WTC11 (cell line): ENCODE results near the gene CTNNBIP1.

Source experiments
- CREM ChIP-seq: sonication (generic); formaldehyde crosslinking; IDR thresholded peaks from 2 replicates; pipeline ENCODE4 v1.8.1; 2022; ENCODE audit warnings: mild to moderate bottlenecking, missing genetic modification reagents, moderate library complexity
- ZNF423 ChIP-seq: fragments of 250-450 bp; sonication (Bioruptor Pico); IDR thresholded peaks from 2 replicates; pipeline ENCODE4 v2.1.2; 2022; ENCODE audit warnings: mild to moderate bottlenecking, moderate library complexity
- TF ChIP-seq, protein P1 (sequence below): fragments of 200-600 bp; IDR thresholded peaks from 2 replicates; pipeline ENCODE4 v1.8.0; 2022; ENCODE audit warnings: antibody characterized with exemption
- TF ChIP-seq, protein P2 (sequence below): sonication (generic); formaldehyde crosslinking; IDR thresholded peaks from 2 replicates; pipeline ENCODE4 v1.8.0; 2022; ENCODE audit warnings: mild to moderate bottlenecking, missing genetic modification reagents

DNA sequence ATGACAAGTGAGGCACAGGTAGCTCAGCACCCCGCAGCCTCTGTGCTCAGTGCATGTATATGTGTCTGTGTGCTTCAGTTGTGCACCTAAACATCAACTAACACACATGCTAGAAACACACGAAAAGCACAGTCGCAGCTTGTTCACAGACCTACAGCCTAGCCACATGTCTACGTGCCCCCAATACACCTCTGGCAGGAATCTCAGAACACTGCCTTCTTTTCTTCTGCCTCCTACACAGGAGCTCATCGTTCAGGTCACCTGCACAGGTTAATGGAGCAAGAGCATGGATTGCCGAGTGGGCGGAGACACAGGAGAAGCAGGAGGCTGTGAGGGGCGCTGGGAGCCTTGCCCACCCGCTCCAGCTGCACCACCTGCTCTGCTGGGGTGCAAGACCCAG lies 31.7 kb downstream of the CTNNBIP1 start:
- TF ChIP-seq, protein P1, sequence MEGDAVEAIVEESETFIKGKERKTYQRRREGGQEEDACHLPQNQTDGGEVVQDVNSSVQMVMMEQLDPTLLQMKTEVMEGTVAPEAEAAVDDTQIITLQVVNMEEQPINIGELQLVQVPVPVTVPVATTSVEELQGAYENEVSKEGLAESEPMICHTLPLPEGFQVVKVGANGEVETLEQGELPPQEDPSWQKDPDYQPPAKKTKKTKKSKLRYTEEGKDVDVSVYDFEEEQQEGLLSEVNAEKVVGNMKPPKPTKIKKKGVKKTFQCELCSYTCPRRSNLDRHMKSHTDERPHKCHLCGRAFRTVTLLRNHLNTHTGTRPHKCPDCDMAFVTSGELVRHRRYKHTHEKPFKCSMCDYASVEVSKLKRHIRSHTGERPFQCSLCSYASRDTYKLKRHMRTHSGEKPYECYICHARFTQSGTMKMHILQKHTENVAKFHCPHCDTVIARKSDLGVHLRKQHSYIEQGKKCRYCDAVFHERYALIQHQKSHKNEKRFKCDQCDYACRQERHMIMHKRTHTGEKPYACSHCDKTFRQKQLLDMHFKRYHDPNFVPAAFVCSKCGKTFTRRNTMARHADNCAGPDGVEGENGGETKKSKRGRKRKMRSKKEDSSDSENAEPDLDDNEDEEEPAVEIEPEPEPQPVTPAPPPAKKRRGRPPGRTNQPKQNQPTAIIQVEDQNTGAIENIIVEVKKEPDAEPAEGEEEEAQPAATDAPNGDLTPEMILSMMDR: no peak
- TF ChIP-seq, protein P2, sequence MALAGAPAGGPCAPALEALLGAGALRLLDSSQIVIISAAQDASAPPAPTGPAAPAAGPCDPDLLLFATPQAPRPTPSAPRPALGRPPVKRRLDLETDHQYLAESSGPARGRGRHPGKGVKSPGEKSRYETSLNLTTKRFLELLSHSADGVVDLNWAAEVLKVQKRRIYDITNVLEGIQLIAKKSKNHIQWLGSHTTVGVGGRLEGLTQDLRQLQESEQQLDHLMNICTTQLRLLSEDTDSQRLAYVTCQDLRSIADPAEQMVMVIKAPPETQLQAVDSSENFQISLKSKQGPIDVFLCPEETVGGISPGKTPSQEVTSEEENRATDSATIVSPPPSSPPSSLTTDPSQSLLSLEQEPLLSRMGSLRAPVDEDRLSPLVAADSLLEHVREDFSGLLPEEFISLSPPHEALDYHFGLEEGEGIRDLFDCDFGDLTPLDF (CRISPR knock-in tag): no peak
- TF ChIP-seq ZNF423 (CRISPR knock-in tag) (no peak), CREM (no peak)
